ENCODE data around the gene CDKN2B-AS1. TPM values are rescaled to one million over a fixed set of nuclear protein-coding genes. Genes with fewer than 3 reads are reported as not detected.

Gene CDKN2B-AS1
- total RNA-seq, 6 experiments from 2014 or later = 0.61 to 1.5 (median 1.2) TPM

GRCh38 chr9:22157828-22158227 lies 163.2 kb downstream of the CDKN2B-AS1 start:
- H3K4me1 Mint-ChIP-seq (ENCODE audit: low read depth) = peaks cover 49% of the 10 kb centered on the region
- no peaks in the 10 kb centered on the region for H3K9me3 Mint-ChIP-seq
- H3K4me3 Mint-ChIP-seq = no peak overlapping the region
- H3K27ac Mint-ChIP-seq = no peak overlapping the region; the same call in 1 of the 2 replicates
- H3K36me3 Mint-ChIP-seq (ENCODE audit: low read depth) = no peaks in the 10 kb centered on the region
- no peak for TF ChIP-seq CTCF (IDR thresholded peaks at IDR 0.05)
- H3K27me3 Mint-ChIP-seq (ENCODE audit: insufficient read depth) = no peaks in the 10 kb centered on the region
- no peak for DNase-seq

GRCh38 chr9:22158271-22158670 lies 163.7 kb downstream of the CDKN2B-AS1 start:
- Mint-ChIP-seq H3K4me1 (ENCODE audit: low read depth) (peaks cover 45% of the 10 kb centered on the region), H3K27ac (peak overlapping the region; percentile 54; the same call in 1 of the 2 replicates), H3K36me3 (ENCODE audit: low read depth) (no peaks in the 10 kb centered on the region), H3K4me3 (no peak overlapping the region), H3K27me3 (ENCODE audit: insufficient read depth) (no peaks in the 10 kb centered on the region), H3K9me3 (no peaks in the 10 kb centered on the region)
- no peak for TF ChIP-seq CTCF (IDR thresholded peaks at IDR 0.05)
- no peak for DNase-seq

- H3K36me3 Mint-ChIP-seq (ENCODE audit: low read depth) = no peaks in the 10 kb centered on the region
- H3K9me3 Mint-ChIP-seq = no peaks in the 10 kb centered on the region
- no peaks in the 10 kb centered on the region for H3K27me3 Mint-ChIP-seq (ENCODE audit: insufficient read depth)
- H3K4me1 Mint-ChIP-seq (ENCODE audit: low read depth) = peaks cover 41% of the 10 kb centered on the region
- DNase-seq = peak; percentile 13
- H3K4me3 Mint-ChIP-seq = peak overlapping the region; percentile 14; the same call in 1 of the 2 replicates
- no peak for TF ChIP-seq CTCF (IDR thresholded peaks at IDR 0.05)
- peak overlapping the region; percentile 54 for H3K27ac Mint-ChIP-seq
These were observed 164.3 kb downstream of the CDKN2B-AS1 start for GRCh38 chr9:22158927-22159346.

DNA sequence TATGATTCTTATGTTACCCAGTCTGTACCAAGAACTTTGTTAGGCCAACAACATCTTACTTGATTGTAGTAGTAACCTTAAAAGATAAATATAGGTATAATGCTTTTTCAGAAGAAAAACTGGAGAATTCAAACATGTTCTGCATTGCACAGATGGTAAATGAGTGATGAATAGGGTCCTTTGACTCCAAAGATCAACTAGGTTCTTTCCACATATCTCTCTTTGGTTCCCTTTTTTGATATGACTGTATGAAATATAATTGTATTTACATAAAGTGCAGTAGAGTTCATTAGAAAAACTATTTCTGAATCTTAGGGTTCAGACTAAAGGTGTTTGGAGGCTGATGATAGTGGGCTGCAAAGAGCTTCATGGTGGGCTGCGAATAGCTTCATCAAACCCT lies 165.0 kb downstream of the CDKN2B-AS1 start:
- Mint-ChIP-seq H3K27ac (no peak overlapping the region), H3K9me3 (no peaks in the 10 kb centered on the region), H3K36me3 (ENCODE audit: low read depth) (no peaks in the 10 kb centered on the region), H3K4me1 (ENCODE audit: low read depth) (peaks cover 42% of the 10 kb centered on the region), H3K27me3 (ENCODE audit: insufficient read depth) (no peaks in the 10 kb centered on the region), H3K4me3 (no peak overlapping the region)
- DNase-seq = no peak
- TF ChIP-seq CTCF (IDR thresholded peaks at IDR 0.05) = no peak

- DNase-seq = no peak
- Mint-ChIP-seq H3K4me3 (no peak overlapping the region), H3K27ac (no peak overlapping the region), H3K27me3 (ENCODE audit: insufficient read depth) (no peaks in the 10 kb centered on the region), H3K36me3 (ENCODE audit: low read depth) (no peaks in the 10 kb centered on the region), H3K9me3 (no peaks in the 10 kb centered on the region), H3K4me1 (ENCODE audit: low read depth) (peaks cover 49% of the 10 kb centered on the region)
- TF ChIP-seq CTCF (IDR thresholded peaks at IDR 0.05) = no peak
These were observed 165.6 kb downstream of the CDKN2B-AS1 start for GRCh38 chr9:22160221-22160620.

GRCh38 chr9:22165144-22165543 lies 170.6 kb downstream of the CDKN2B-AS1 start:
- H3K36me3 Mint-ChIP-seq (ENCODE audit: low read depth) = no peaks in the 10 kb centered on the region
- no peaks in the 10 kb centered on the region for H3K9me3 Mint-ChIP-seq
- peak; percentile 37 for DNase-seq
- H3K27ac Mint-ChIP-seq = no peak overlapping the region
- no peak for TF ChIP-seq CTCF (IDR thresholded peaks at IDR 0.05)
- no peaks in the 10 kb centered on the region for H3K27me3 Mint-ChIP-seq (ENCODE audit: insufficient read depth)
- peaks cover 41% of the 10 kb centered on the region for H3K4me1 Mint-ChIP-seq (ENCODE audit: low read depth)
- H3K4me3 Mint-ChIP-seq = peak overlapping the region; percentile 29; the same call in 1 of the 2 replicates

All from HFFc6 (cell line).